Hepatocyte (in vitro differentiated cells): Measurements from ENCODE around the gene CORO2B.

Source experiments
- EZH2 ChIP-seq: fragments of 200-600 bp; sonication (generic); IDR thresholded peaks from 2 replicates; pipeline ENCODE4 v1.6.1; 2016; ENCODE audit warnings: antibody characterized with exemption, mild to moderate bottlenecking, borderline replicate concordance
- EZH2phosphoT487 ChIP-seq: fragments of 200-600 bp; sonication (generic); IDR thresholded peaks from one replicate; pipeline ENCODE4 v1.6.1; 2018; ENCODE audit warnings: antibody characterized with exemption, mild to moderate bottlenecking, low read depth, moderate library complexity; ENCODE audit not compliant: unreplicated experiment, severe bottlenecking
- TF ChIP-seq, protein P1 (sequence below): fragments of 200-600 bp; sonication (generic); IDR thresholded peaks from 2 replicates; pipeline ENCODE4 v1.5.1; 2016; ENCODE audit warnings: antibody characterized with exemption, mild to moderate bottlenecking; ENCODE audit not compliant: poor library complexity

DNA sequence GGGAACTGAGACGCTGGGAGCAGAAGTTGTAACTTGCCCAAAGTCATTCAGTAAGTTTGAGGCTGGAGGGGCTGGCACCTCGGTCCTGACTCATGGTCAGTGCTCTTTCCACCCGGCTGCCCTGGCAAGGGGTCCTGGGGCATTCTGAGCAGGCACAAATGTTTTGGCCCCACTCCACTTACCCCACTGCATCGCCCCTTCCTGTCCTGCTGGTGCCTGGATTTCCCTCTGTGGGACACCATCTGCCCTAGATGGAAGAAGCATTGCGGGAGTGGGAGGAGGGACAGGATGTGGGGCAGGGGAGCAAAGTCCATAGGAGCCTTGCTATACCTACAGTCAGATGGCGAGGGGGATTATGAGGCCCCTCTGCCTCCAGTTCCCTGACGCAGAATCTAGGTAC is 4.5 kb downstream of the CORO2B start:
- TF ChIP-seq, protein P1, sequence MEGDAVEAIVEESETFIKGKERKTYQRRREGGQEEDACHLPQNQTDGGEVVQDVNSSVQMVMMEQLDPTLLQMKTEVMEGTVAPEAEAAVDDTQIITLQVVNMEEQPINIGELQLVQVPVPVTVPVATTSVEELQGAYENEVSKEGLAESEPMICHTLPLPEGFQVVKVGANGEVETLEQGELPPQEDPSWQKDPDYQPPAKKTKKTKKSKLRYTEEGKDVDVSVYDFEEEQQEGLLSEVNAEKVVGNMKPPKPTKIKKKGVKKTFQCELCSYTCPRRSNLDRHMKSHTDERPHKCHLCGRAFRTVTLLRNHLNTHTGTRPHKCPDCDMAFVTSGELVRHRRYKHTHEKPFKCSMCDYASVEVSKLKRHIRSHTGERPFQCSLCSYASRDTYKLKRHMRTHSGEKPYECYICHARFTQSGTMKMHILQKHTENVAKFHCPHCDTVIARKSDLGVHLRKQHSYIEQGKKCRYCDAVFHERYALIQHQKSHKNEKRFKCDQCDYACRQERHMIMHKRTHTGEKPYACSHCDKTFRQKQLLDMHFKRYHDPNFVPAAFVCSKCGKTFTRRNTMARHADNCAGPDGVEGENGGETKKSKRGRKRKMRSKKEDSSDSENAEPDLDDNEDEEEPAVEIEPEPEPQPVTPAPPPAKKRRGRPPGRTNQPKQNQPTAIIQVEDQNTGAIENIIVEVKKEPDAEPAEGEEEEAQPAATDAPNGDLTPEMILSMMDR: no peak
- TF ChIP-seq EZH2phosphoT487: no peak
- no peak for TF ChIP-seq EZH2
